ENCODE data around the gene CAPNS2. TPM values are rescaled to one million over a fixed set of nuclear protein-coding genes. Genes with fewer than 3 reads are reported as not detected.

CAPNS2 gene
- total RNA-seq, 1 experiment from 2014 or later, result 0.30 TPM

- TF ChIP-seq CTCF (IDR thresholded peaks at IDR 0.05; ENCODE audit: unreplicated experiment), result no peak
- CTCF ChIA-PET, result interaction anchor here (1.3 to 1.9 kb wide), 2 partner anchors 19 to 127 kb away, joined by 3 to 10 read pairs; no protein-coding TSS in a partner anchor
- H3K27me3 Mint-ChIP-seq (ENCODE audit: insufficient read depth, unreplicated experiment), result no peaks in the 10 kb centered on the region
Measured at GRCh38 chr16:55574811-55575210, 8.3 kb downstream of the CAPNS2 start.

GRCh38 chr16:55575496-55575895 lies 9.0 kb downstream of the CAPNS2 start:
- no peak overlapping the region for H3K4me3 Mint-ChIP-seq (ENCODE audit: unreplicated experiment)
- BruUV-seq (replicated peaks), result no TSS peak
- peaks cover 4% of the 10 kb centered on the region for H3K36me3 Mint-ChIP-seq (ENCODE audit: insufficient read depth, unreplicated experiment)
- DNase-seq (ENCODE audit: unreplicated experiment), result no peak
- no peaks in the 10 kb centered on the region for H3K27me3 Mint-ChIP-seq (ENCODE audit: insufficient read depth, unreplicated experiment)
- intact Hi-C loops (cut with micrococcal nuclease), result no loop called here
- H3K4me1 Mint-ChIP-seq (ENCODE audit: insufficient read depth, unreplicated experiment), result peaks cover 16% of the 10 kb centered on the region
- ChIA-PET CTCF (interaction anchor here (0.6 to 1.3 kb wide), 2 partner anchors 18 to 73 kb away, joined by 3 to 4 read pairs; no protein-coding TSS in a partner anchor), POLR2A (interaction anchor here (0.7 kb wide), 1 partner anchor 126 kb away, joined by 3 read pairs; no protein-coding TSS in a partner anchor)
- TF ChIP-seq CTCF (IDR thresholded peaks at IDR 0.05; ENCODE audit: unreplicated experiment), result no peak
- peaks cover 8% of the 10 kb centered on the region for H3K9me3 Mint-ChIP-seq (ENCODE audit: unreplicated experiment)
- no peak overlapping the region for H3K27ac Mint-ChIP-seq (ENCODE audit: low read depth, unreplicated experiment)

More at GRCh38 chr16:55574811-55575210, 8.3 kb downstream of the CAPNS2 start:
- no peak overlapping the region for H3K4me3 Mint-ChIP-seq (ENCODE audit: unreplicated experiment)
- H3K27ac Mint-ChIP-seq (ENCODE audit: low read depth, unreplicated experiment), result no peak overlapping the region
- intact Hi-C loops (cut with micrococcal nuclease), result no loop called here
- no TSS peak for BruUV-seq (replicated peaks)
- no peak for DNase-seq (ENCODE audit: unreplicated experiment)
- peaks cover 16% of the 10 kb centered on the region for H3K4me1 Mint-ChIP-seq (ENCODE audit: insufficient read depth, unreplicated experiment)
- H3K9me3 Mint-ChIP-seq (ENCODE audit: unreplicated experiment), result peaks cover 8% of the 10 kb centered on the region
- peaks cover 4% of the 10 kb centered on the region for H3K36me3 Mint-ChIP-seq (ENCODE audit: insufficient read depth, unreplicated experiment)
- POLR2A ChIA-PET, result interaction anchor here (0.7 kb wide), 1 partner anchor 125 kb away, joined by 3 read pairs; no protein-coding TSS in a partner anchor

GRCh38 chr16:55576384-55576783 lies 9.9 kb downstream of the CAPNS2 start:
- no peak for DNase-seq (ENCODE audit: unreplicated experiment)
- CTCF ChIA-PET, result interaction anchor here (0.6 to 1.4 kb wide), 3 partner anchors 9 to 112 kb away, joined by 3 to 4 read pairs (median 3); no protein-coding TSS in a partner anchor
- Mint-ChIP-seq H3K4me1 (ENCODE audit: insufficient read depth, unreplicated experiment) (peaks cover 16% of the 10 kb centered on the region), H3K27me3 (ENCODE audit: insufficient read depth, unreplicated experiment) (no peaks in the 10 kb centered on the region), H3K27ac (ENCODE audit: low read depth, unreplicated experiment) (no peak overlapping the region), H3K36me3 (ENCODE audit: insufficient read depth, unreplicated experiment) (peaks cover 4% of the 10 kb centered on the region), H3K9me3 (ENCODE audit: unreplicated experiment) (peaks cover 8% of the 10 kb centered on the region), H3K4me3 (ENCODE audit: unreplicated experiment) (no peak overlapping the region)
- TF ChIP-seq CTCF (IDR thresholded peaks at IDR 0.05; ENCODE audit: unreplicated experiment), result no peak
- POLR2A ChIA-PET, result no interaction called here
- BruUV-seq (replicated peaks), result no TSS peak
- intact Hi-C loops (cut with micrococcal nuclease), result no loop called here

GRCh38 chr16:55577887-55578286 lies 11.4 kb downstream of the CAPNS2 start:
- Mint-ChIP-seq H3K4me1 (ENCODE audit: insufficient read depth, unreplicated experiment) (peaks cover 8% of the 10 kb centered on the region), H3K27ac (ENCODE audit: low read depth, unreplicated experiment) (no peak overlapping the region), H3K27me3 (ENCODE audit: insufficient read depth, unreplicated experiment) (no peaks in the 10 kb centered on the region), H3K4me3 (ENCODE audit: unreplicated experiment) (no peak overlapping the region), H3K9me3 (ENCODE audit: unreplicated experiment) (peaks cover 8% of the 10 kb centered on the region), H3K36me3 (ENCODE audit: insufficient read depth, unreplicated experiment) (peaks cover 3% of the 10 kb centered on the region)
- intact Hi-C loops (cut with micrococcal nuclease), result no loop called here
- no TSS peak for BruUV-seq (replicated peaks)
- CTCF ChIA-PET, result interaction anchor here (0.6 to 0.8 kb wide), 2 partner anchors 29 to 113 kb away, joined by 3 to 5 read pairs; no protein-coding TSS in a partner anchor
- no peak for TF ChIP-seq CTCF (IDR thresholded peaks at IDR 0.05; ENCODE audit: unreplicated experiment)
- DNase-seq (ENCODE audit: unreplicated experiment), result no peak
- POLR2A ChIA-PET, result no interaction called here

Measured in MCF 10A (cell line).